ENCODE results near the gene COL23A1.

COL23A1 gene

DNA sequence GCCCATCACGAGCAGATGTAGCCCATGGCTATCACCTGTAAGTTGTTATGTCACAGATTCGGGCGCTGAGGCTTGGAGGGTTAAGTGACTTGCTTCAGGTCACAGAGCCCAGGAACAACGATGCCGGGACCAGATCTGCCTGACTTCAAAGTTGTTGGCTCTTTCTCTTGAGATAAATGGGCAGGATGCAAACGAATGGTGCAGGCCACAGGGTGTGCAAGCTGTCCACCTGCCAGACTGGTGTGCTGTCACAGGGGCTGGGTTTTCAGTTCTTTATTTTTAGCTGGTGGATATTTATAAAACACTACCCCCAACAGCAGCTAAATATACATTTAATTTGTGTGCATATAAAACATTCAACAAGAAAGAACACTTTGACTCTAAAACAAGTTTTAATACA lies 339.9 kb downstream of the COL23A1 start:
- TF ChIP-seq, protein P1, sequence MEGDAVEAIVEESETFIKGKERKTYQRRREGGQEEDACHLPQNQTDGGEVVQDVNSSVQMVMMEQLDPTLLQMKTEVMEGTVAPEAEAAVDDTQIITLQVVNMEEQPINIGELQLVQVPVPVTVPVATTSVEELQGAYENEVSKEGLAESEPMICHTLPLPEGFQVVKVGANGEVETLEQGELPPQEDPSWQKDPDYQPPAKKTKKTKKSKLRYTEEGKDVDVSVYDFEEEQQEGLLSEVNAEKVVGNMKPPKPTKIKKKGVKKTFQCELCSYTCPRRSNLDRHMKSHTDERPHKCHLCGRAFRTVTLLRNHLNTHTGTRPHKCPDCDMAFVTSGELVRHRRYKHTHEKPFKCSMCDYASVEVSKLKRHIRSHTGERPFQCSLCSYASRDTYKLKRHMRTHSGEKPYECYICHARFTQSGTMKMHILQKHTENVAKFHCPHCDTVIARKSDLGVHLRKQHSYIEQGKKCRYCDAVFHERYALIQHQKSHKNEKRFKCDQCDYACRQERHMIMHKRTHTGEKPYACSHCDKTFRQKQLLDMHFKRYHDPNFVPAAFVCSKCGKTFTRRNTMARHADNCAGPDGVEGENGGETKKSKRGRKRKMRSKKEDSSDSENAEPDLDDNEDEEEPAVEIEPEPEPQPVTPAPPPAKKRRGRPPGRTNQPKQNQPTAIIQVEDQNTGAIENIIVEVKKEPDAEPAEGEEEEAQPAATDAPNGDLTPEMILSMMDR (IDR thresholded peaks at IDR 0.05): no peak
- no peak overlapping the region for H3K27ac Mint-ChIP-seq
- no peaks in the 10 kb centered on the region for H3K9me3 Mint-ChIP-seq
- no peak overlapping the region for H3K4me3 Mint-ChIP-seq
- no peaks in the 10 kb centered on the region for H3K36me3 Mint-ChIP-seq (ENCODE audit: low read depth)
- H3K27me3 Mint-ChIP-seq (ENCODE audit: low read depth, poor library complexity): peaks cover 7% of the 10 kb centered on the region
- H3K4me1 Mint-ChIP-seq: peaks cover 18% of the 10 kb centered on the region
- no peak for DNase-seq

DNA sequence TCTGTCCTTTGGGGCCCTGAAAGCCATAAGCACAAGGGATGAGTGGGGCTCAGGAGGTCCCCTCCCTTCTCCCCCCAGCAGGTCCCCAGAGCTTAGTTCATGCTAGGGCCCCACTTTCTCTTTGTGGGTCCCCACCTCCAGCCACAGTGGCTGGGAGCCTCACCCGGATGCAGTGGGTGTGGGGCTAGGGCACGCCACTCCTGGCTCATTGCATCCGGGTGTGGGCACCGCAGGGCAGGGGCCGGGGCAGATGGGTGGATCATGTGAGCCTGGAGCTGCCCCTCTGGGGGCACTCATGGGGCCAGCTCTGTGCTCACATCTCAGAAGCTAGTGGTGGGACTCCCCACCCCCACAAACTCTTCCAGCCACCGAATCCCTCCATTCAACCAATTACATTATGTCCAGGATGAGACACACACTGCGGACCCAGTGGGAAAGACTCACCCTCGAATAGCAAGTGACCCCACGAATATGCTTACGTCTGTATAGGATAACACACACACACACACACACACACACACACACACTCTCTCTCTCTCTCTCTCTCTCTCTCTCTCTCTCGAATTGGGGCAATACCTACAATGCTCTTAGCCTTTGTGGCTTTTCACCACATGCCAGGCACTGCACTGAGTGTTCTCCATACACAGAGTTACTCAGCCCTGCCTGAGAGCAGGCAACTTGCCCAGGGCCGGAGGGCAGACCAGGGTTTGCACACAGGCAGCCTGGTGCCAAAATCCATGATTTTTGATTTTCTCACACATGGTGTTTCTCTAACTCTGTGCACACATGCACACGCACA lies 340.8 kb downstream of the COL23A1 start:
- Mint-ChIP-seq H3K4me1 (peaks cover 12% of the 10 kb centered on the region), H3K36me3 (ENCODE audit: low read depth) (no peaks in the 10 kb centered on the region), H3K27me3 (ENCODE audit: low read depth, poor library complexity) (peaks cover 7% of the 10 kb centered on the region), H3K9me3 (no peaks in the 10 kb centered on the region), H3K27ac (peak overlapping the region; percentile 79), H3K4me3 (no peak overlapping the region)
- DNase-seq: no peak
- TF ChIP-seq, protein P1 (IDR thresholded peaks at IDR 0.05): no peak

DNA sequence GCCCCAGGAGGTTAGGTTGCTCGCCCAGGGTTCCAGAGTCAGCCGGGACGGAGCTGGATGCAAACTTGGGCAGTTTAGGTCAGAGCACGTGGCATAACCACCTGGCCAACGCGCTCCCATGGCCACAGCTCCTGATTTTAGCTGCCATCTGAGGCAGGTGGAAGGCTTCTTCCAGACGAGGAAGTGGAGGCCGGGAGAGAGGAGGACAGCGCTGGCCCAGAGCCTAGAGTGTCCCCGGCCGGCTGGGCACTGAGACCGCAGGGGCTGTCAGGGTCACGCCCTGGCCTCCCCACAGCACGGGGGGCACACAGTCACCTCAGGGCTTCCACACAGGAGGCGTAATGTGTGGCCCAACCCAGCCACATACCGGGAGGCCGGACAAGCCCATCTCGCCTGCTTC lies 341.4 kb downstream of the COL23A1 start:
- Mint-ChIP-seq H3K4me3 (no peak overlapping the region), H3K9me3 (no peaks in the 10 kb centered on the region)

DNA sequence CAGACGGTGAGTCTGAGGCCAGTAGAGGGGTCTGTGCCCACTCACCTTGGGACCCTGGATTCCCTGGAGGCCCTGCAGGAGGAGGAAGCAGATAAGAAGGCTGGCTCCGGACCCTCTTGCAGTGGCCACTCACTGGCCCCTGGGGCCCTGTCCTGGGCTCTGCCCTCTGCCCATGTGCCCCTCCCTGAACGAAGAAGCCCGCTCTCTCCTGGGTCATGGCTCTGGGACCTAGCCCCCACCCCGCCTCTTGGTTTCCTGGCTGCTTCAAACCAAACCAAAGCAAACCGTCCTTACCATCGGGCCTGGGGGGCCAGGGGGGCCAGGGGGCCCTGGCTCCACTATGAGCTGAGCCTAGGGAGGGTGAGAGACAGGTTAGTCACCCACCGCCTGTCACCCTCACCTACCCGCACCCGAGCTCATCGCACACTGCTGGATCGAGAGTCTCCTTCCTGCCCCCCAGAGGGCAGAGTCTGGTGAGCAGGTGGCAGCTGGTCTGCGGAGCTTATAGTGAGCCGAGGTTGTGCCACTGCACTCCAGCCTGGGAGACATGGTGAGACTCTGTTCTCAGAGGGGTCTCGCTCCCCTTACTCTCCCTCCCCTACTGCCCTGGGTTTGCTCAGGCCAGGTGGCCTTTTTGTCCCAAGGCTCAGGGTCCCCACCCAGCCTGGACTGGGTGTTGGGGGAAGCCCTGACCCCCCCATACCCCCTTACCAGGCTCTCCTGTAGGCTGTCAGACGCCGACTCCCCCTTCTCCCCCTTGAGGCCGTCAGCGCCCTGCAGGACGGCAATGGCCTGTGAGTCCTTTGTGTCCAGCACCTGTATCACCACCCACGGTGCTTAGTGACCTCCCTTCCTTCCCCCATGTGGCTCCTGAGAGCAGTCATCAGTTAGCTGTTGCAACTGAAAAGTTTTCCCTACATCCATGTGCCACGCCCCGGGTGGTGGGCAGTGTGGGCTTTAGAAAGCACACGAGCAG lies 342.4 kb downstream of the COL23A1 start:
- Mint-ChIP-seq H3K9me3 (no peaks in the 10 kb centered on the region), H3K36me3 (ENCODE audit: low read depth) (no peaks in the 10 kb centered on the region), H3K4me3 (no peak overlapping the region), H3K4me1 (peaks cover 12% of the 10 kb centered on the region), H3K27ac (no peak overlapping the region), H3K27me3 (ENCODE audit: low read depth, poor library complexity) (peaks cover 5% of the 10 kb centered on the region)
- TF ChIP-seq, protein P1 (IDR thresholded peaks at IDR 0.05): no peak
- DNase-seq: no peak

More for the DNA sequence above, 341.4 kb downstream of the COL23A1 start:
- no peak overlapping the region for H3K27ac Mint-ChIP-seq
- peaks cover 12% of the 10 kb centered on the region for H3K4me1 Mint-ChIP-seq
- TF ChIP-seq, protein P1 (IDR thresholded peaks at IDR 0.05): no peak
- no peak for DNase-seq
- no peaks in the 10 kb centered on the region for H3K36me3 Mint-ChIP-seq (ENCODE audit: low read depth)
- peaks cover 3% of the 10 kb centered on the region for H3K27me3 Mint-ChIP-seq (ENCODE audit: low read depth, poor library complexity)

DNA sequence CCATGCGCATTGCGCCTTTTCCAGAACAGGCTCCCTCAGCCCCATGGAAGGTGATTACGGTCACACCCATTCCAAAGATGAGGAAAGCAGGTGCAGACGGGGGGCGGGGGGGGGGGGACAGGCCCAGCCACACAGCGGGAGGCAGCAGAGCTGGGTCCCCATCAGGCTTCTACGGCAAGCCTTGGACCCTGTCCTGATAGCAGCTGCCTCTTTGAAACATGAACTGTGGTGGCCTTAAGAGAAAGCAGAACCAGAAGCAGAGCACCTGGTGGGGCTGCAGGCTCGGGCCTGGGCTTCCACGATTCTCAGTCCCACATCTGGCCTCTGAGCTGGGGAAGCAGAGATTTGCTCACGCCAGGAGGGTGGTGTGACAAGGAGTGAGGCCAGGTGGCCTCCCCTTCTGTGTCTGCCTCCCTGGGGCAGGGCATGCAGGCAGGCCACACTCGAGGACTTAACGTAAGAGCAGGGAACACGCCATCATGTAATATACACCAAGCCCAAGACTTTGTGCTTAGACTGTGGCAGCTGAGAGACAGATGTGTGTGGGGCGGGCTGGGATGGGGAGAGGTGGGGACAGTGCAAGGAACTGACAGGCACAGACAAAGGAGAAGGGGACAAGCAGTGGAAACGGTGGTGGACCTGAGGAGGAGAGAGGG lies 343.4 kb downstream of the COL23A1 start:
- Mint-ChIP-seq H3K27me3 (ENCODE audit: low read depth, poor library complexity) (peaks cover 5% of the 10 kb centered on the region), H3K4me1 (peaks cover 12% of the 10 kb centered on the region), H3K9me3 (no peaks in the 10 kb centered on the region), H3K27ac (no peak overlapping the region), H3K4me3 (no peak overlapping the region), H3K36me3 (ENCODE audit: low read depth) (no peaks in the 10 kb centered on the region)
- TF ChIP-seq, protein P1 (IDR thresholded peaks at IDR 0.05): no peak
- no peak for DNase-seq

Data from nephron progenitor cell (in vitro differentiated cells).